Non-pigmented ciliary epithelial cell (primary cell): Measurements from ENCODE around the gene HDAC4.

Source experiments
- DNase-seq: peaks from one replicate; pipeline ENCODE4 v3.0.0-alpha.2; 2010; ENCODE audit warnings: low read depth

HDAC4 gene

GRCh38 chr2:239220981-239221396, 179.8 kb downstream of the HDAC4 start:
- no peak for DNase-seq

- DNase-seq, result no peak
Measured at GRCh38 chr2:239220341-239220740, 180.5 kb downstream of the HDAC4 start.

- DNase-seq, result no peak
Measured at GRCh38 chr2:239216614-239217273, 184.1 kb downstream of the HDAC4 start.

- no peak for DNase-seq
Measured at GRCh38 chr2:239215988-239216613, 184.7 kb downstream of the HDAC4 start.

GRCh38 chr2:239215136-239215925, 185.5 kb downstream of the HDAC4 start:
- DNase-seq, result no peak

GRCh38 chr2:239214725-239215124, 186.1 kb downstream of the HDAC4 start:
- DNase-seq, result no peak

- no peak for DNase-seq
Measured at GRCh38 chr2:239213643-239214101, 187.1 kb downstream of the HDAC4 start.

- no peak for DNase-seq
Measured at GRCh38 chr2:239212929-239213642, 187.7 kb downstream of the HDAC4 start.

- DNase-seq, result no peak
Measured at GRCh38 chr2:239212121-239212928, 188.5 kb downstream of the HDAC4 start.

- no peak for DNase-seq
Measured at GRCh38 chr2:239211396-239212094, 189.3 kb downstream of the HDAC4 start.

GRCh38 chr2:239209783-239210182, 191.0 kb downstream of the HDAC4 start:
- no peak for DNase-seq

- no peak for DNase-seq
Measured at GRCh38 chr2:239208465-239209180, 192.2 kb downstream of the HDAC4 start.

- DNase-seq, result no peak
Measured at GRCh38 chr2:239206851-239207250, 194.0 kb downstream of the HDAC4 start.

GRCh38 chr2:239206042-239206441, 194.8 kb downstream of the HDAC4 start:
- no peak for DNase-seq

GRCh38 chr2:239204876-239205468, 195.8 kb downstream of the HDAC4 start:
- no peak for DNase-seq

- no peak for DNase-seq
Measured at GRCh38 chr2:239204136-239204875, 196.5 kb downstream of the HDAC4 start.

- no peak for DNase-seq
Measured at GRCh38 chr2:239203443-239204135, 197.2 kb downstream of the HDAC4 start.

- no peak for DNase-seq
Measured at GRCh38 chr2:239202836-239203235, 198.0 kb downstream of the HDAC4 start.
